SK-N-SH (cell line): ENCODE measurements around the gene TTLL7.

Source experiments
- EP300 ChIP-seq, 2 experiments: IDR thresholded peaks; 2 replicates each; pipeline versions ENCODE4 v1.4.0 to v1.6.1; 2012; ENCODE audit warnings: borderline replicate concordance in 1 of 2, low read depth in 1 of 2, low read length in 1 of 2
- SMC3 ChIP-seq: IDR thresholded peaks from 2 replicates; pipeline ENCODE4 v1.6.1; 2012; ENCODE audit warnings: low read depth, low read length, improper control_type of control experiment
- TCF12 ChIP-seq: IDR thresholded peaks from 2 replicates; pipeline ENCODE4 v1.4.0; 2012
- TF ChIP-seq, protein P1 (sequence below): fragments of 200-600 bp; sonication (generic); IDR thresholded peaks from 2 replicates; pipeline ENCODE4 v1.6.1; 2017; ENCODE audit warnings: antibody characterized with exemption, mild to moderate bottlenecking, moderate library complexity
- TF ChIP-seq, protein P2 (sequence below): IDR thresholded peaks from 2 replicates; pipeline ENCODE4 v1.4.0; 2012; ENCODE audit warnings: low read depth, borderline replicate concordance
- TF ChIP-seq, protein P3 (sequence below): IDR thresholded peaks from 2 replicates; pipeline ENCODE4 v1.4.0; 2012; ENCODE audit warnings: low read depth
- TF ChIP-seq, protein P4 (sequence below): IDR thresholded peaks from 2 replicates; pipeline ENCODE4 v1.6.1; 2012; ENCODE audit warnings: mild to moderate bottlenecking, low read depth, low read length, moderate library complexity

DNA sequence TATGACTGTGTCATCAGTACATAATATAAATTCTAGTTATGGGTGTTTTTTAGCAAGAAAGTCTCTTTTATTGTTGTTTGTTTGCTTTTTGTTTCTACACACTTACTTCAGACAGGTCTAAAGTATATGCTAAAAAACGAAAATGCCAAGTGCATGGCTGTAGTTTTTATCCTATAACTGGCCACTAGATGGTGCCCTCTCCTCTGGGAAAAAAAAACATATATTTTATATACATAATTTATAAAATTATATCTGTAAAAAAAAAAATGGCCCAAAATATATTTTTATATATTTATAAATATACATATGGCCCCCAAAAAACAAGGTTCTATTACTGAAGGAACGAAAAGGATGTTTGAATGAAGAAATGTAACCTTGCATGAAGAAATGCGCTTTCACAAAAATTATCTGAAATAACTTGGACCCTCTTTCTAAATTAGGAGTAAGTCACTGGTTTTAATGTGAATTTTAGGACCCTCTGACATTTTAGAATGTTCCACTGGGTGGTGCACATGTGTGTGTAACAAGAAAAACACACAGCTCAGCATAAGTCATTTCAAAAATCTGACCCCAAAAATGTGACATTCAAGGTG, 93.5 kb downstream of the TTLL7 start:
- TF ChIP-seq TCF12 (no peak), SMC3 (no peak), EP300 (IDR thresholded peaks at IDR 0.05; ENCODE audit: borderline replicate concordance in 1 of 2, low read depth in 1 of 2, low read length in 1 of 2) (no peak)
- TF ChIP-seq, protein P1, sequence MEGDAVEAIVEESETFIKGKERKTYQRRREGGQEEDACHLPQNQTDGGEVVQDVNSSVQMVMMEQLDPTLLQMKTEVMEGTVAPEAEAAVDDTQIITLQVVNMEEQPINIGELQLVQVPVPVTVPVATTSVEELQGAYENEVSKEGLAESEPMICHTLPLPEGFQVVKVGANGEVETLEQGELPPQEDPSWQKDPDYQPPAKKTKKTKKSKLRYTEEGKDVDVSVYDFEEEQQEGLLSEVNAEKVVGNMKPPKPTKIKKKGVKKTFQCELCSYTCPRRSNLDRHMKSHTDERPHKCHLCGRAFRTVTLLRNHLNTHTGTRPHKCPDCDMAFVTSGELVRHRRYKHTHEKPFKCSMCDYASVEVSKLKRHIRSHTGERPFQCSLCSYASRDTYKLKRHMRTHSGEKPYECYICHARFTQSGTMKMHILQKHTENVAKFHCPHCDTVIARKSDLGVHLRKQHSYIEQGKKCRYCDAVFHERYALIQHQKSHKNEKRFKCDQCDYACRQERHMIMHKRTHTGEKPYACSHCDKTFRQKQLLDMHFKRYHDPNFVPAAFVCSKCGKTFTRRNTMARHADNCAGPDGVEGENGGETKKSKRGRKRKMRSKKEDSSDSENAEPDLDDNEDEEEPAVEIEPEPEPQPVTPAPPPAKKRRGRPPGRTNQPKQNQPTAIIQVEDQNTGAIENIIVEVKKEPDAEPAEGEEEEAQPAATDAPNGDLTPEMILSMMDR = peak; percentile 63
- TF ChIP-seq, protein P2, sequence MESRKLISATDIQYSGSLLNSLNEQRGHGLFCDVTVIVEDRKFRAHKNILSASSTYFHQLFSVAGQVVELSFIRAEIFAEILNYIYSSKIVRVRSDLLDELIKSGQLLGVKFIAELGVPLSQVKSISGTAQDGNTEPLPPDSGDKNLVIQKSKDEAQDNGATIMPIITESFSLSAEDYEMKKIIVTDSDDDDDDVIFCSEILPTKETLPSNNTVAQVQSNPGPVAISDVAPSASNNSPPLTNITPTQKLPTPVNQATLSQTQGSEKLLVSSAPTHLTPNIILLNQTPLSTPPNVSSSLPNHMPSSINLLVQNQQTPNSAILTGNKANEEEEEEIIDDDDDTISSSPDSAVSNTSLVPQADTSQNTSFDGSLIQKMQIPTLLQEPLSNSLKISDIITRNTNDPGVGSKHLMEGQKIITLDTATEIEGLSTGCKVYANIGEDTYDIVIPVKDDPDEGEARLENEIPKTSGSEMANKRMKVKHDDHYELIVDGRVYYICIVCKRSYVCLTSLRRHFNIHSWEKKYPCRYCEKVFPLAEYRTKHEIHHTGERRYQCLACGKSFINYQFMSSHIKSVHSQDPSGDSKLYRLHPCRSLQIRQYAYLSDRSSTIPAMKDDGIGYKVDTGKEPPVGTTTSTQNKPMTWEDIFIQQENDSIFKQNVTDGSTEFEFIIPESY = no peak
- TF ChIP-seq, protein P3, sequence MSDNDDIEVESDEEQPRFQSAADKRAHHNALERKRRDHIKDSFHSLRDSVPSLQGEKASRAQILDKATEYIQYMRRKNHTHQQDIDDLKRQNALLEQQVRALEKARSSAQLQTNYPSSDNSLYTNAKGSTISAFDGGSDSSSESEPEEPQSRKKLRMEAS = no peak
- TF ChIP-seq, protein P4, sequence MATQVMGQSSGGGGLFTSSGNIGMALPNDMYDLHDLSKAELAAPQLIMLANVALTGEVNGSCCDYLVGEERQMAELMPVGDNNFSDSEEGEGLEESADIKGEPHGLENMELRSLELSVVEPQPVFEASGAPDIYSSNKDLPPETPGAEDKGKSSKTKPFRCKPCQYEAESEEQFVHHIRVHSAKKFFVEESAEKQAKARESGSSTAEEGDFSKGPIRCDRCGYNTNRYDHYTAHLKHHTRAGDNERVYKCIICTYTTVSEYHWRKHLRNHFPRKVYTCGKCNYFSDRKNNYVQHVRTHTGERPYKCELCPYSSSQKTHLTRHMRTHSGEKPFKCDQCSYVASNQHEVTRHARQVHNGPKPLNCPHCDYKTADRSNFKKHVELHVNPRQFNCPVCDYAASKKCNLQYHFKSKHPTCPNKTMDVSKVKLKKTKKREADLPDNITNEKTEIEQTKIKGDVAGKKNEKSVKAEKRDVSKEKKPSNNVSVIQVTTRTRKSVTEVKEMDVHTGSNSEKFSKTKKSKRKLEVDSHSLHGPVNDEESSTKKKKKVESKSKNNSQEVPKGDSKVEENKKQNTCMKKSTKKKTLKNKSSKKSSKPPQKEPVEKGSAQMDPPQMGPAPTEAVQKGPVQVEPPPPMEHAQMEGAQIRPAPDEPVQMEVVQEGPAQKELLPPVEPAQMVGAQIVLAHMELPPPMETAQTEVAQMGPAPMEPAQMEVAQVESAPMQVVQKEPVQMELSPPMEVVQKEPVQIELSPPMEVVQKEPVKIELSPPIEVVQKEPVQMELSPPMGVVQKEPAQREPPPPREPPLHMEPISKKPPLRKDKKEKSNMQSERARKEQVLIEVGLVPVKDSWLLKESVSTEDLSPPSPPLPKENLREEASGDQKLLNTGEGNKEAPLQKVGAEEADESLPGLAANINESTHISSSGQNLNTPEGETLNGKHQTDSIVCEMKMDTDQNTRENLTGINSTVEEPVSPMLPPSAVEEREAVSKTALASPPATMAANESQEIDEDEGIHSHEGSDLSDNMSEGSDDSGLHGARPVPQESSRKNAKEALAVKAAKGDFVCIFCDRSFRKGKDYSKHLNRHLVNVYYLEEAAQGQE = no peak
